GM12872 (cell line): Measurements from ENCODE around the gene GALNTL6.

Experiments
- TF ChIP-seq, protein P1 (sequence below): IDR thresholded peaks from 3 replicates; pipeline ENCODE4 v1.5.1; 2011; ENCODE audit warnings: low read depth, mild to moderate bottlenecking, low read length, moderate library complexity; ENCODE audit not compliant: insufficient read depth

Gene GALNTL6

DNA sequence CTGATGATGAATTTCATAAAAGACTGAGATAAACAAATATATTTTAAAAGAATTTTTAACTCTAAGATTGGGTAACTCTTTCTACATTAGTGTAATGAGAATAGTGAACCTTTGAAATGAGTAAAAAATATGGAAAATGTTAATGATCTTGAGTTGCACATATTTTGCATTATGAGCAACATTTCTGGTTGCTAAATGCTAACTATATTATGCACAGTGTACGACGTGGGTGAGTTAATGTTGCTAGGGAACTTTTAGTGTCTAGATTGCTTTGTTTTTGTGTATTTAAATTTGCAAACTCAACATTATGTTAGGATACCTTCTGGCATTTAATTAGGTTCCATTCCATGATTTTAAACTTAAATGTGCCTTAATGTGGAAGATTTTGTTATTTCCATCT lies 742.5 kb downstream of the GALNTL6 start:
- TF ChIP-seq, protein P1, sequence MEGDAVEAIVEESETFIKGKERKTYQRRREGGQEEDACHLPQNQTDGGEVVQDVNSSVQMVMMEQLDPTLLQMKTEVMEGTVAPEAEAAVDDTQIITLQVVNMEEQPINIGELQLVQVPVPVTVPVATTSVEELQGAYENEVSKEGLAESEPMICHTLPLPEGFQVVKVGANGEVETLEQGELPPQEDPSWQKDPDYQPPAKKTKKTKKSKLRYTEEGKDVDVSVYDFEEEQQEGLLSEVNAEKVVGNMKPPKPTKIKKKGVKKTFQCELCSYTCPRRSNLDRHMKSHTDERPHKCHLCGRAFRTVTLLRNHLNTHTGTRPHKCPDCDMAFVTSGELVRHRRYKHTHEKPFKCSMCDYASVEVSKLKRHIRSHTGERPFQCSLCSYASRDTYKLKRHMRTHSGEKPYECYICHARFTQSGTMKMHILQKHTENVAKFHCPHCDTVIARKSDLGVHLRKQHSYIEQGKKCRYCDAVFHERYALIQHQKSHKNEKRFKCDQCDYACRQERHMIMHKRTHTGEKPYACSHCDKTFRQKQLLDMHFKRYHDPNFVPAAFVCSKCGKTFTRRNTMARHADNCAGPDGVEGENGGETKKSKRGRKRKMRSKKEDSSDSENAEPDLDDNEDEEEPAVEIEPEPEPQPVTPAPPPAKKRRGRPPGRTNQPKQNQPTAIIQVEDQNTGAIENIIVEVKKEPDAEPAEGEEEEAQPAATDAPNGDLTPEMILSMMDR, result no peak

DNA sequence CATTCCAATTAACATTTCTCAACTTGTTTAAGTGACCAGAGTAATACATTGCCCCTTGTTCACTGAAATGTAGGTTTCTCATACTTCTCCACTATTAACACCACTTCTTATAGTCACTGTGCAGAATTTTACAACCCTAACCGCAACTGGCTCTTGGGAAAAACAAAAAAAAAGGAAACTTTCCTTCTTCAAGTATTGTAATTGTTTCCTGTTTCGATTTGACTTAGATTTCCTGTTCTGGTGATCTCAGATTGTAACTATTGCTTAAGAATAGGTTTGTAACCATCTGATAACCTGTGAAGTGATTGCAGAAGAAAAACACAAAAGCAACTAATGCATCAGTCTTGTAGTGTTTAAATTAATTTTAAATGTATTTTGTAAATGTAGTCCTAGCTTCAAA lies 760.7 kb downstream of the GALNTL6 start:
- TF ChIP-seq, protein P1, result no peak

DNA sequence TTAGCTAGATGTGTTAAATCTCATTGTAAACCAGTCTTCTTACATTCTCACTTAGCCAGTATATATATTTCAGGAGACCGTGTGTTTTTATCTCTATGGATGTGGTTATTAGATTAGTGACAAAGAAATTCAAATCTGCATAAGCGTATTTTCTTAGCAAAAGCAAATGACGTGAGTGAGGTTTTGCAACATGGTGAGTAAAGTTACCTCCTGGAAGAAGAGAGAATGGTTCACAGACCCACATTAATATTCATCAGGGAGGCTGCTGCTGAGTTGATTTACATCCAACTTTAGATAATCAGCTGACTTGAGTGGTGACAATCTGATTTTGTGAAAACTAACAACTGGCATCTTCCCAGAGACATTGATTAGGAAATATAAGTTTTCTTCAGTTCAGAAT lies 765.5 kb downstream of the GALNTL6 start:
- TF ChIP-seq, protein P1, result no peak

DNA sequence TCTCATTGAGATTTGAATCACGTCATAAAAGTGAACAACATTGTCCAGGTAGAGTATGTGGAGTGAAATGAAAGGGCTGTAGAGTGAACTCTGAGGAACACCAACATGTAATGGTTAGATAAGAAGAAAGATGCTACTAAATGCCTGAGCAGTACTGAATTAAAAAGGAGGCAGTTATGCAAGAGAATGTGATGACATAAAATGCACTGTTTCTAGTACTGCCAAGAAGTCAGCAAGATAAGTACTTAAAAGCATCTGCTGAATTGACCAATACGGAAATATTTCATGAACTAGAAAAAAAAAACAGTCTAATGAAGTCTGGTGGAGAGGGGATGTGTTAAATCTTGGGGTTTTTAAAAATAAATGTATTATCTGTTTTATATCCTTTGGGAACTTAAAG lies 771.6 kb downstream of the GALNTL6 start:
- TF ChIP-seq, protein P1, result no peak

DNA sequence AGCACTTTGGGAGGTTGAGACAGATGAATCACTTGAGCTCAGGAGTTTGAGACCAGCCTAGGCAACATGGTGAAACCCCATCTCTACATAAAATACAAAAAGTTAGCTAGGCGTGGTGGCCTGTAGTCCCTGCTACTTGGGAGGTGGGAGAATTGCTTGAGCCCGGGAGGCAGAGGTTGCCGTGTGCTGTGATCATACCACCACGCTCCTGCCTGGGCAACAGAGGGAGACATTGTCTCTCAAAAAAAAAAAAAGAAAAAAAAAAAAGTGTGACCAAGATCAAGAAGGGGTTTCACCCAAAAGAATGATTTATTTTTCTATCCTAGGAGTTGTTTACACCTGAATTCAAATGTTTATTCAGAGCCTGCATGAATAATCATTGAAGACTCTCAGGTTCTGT lies 783.0 kb downstream of the GALNTL6 start:
- TF ChIP-seq, protein P1, result no peak

DNA sequence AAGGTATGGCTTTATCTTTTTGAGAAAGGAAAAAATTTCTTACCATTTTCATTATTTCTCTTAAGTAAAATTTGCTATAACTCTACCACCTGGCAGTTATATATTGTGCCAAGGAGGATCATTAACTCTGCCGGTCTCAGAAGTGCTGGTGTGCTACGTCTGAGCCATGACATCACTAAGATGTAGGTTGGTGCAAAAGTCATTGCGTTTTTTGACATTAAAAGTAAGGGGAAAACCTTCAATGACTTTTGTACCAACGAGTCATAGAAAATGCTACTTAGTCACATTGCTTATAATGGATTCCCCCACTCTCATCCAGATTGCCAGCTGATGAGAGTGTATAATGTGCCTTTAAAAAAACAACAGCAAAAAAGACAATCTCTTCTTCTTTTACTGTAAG lies 786.4 kb downstream of the GALNTL6 start:
- TF ChIP-seq, protein P1, result no peak

DNA sequence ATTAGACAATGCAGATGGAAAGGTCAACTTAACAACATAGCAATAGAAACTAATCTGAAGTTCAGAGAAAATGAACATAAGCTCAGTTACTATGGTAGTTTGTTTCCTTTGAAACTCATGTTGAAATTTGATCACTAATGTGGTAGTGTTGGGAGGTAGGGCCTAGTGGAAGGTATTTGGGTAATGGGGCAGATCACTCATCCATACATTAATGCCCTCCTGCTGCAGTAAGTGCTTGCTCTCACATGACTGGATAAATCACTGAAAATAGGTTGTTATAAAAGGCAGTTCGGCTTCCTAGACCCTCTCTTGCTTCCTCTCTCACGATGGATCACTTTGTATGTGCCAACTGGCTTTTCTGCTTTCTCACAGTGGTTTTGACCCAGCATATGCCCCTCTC lies 788.0 kb downstream of the GALNTL6 start:
- TF ChIP-seq, protein P1, result no peak

DNA sequence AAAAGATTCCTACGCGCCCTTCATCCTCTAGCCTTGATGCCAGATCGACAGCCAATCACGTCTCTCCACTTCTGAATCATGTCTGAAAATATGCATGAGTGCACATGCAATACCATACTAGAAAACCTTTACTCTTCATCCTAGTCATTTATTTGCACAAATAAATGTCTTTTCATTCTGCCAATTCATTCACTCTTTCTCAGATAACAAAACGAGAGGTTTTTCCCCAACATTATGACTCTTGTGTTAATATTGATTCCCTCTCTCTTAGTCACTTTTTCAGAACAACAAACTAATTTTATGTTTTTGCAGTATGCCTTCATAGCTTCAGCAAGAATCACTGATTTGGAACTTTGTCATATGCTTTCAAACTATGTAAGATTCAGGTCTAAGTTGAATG lies 806.0 kb downstream of the GALNTL6 start:
- TF ChIP-seq, protein P1, result no peak
